H9 (cell line): ENCODE data around the gene LCNL1. TPM values are rescaled to one million over a fixed set of nuclear protein-coding genes. Genes with fewer than 3 reads are reported as not detected.
A peak's percentile ranks its signal among the peaks of the same experiment; 100 is the strongest.

Experiments
- DNase-seq: peaks from one replicate; pipeline ENCODE4 v3.0.0-alpha.2; 2017
- H2AFZ ChIP-seq: one replicate; pipeline ENCODE4 v1.6.1; 2013; ENCODE audit warnings: mild to moderate bottlenecking, low read length, control low read depth, moderate library complexity
- H2AK5ac ChIP-seq: 2 replicates; pipeline ENCODE4 v1.6.1; 2013; ENCODE audit warnings: low read length, control low read depth, mixed read lengths; ENCODE audit not compliant: insufficient read length
- H2BK120ac ChIP-seq: one replicate; pipeline ENCODE4 v1.6.1; 2013; ENCODE audit warnings: low read depth, mild to moderate bottlenecking, low read length, control low read depth, inconsistent platforms; ENCODE audit not compliant: poor library complexity, severe bottlenecking
- H2BK12ac ChIP-seq: 2 replicates; pipeline ENCODE4 v1.6.1; 2013; ENCODE audit warnings: low read length, control low read depth, mixed read lengths, low read depth; ENCODE audit not compliant: insufficient read length
- H2BK15ac ChIP-seq: 2 replicates; pipeline ENCODE4 v1.6.1; 2013; ENCODE audit warnings: low read depth, low read length, control low read depth
- H2BK20ac ChIP-seq: one replicate; pipeline ENCODE4 v1.6.1; 2013; ENCODE audit warnings: low read depth, mild to moderate bottlenecking, low read length, control low read depth, inconsistent platforms; ENCODE audit not compliant: poor library complexity, severe bottlenecking
- H2BK5ac ChIP-seq: 2 replicates; pipeline ENCODE4 v1.6.1; 2013; ENCODE audit warnings: low read length, control low read depth, mixed read lengths; ENCODE audit not compliant: insufficient read length
- H3K14ac ChIP-seq: 2 replicates; pipeline ENCODE4 v1.6.1; 2013; ENCODE audit warnings: low read length, control low read depth; ENCODE audit not compliant: insufficient read depth
- H3K18ac ChIP-seq: 2 replicates; pipeline ENCODE4 v1.6.1; 2013; ENCODE audit warnings: low read depth, mild to moderate bottlenecking, mixed read lengths, low read length, control low read depth; ENCODE audit not compliant: insufficient read length
- H3K23ac ChIP-seq: 2 replicates; pipeline ENCODE4 v1.6.1; 2013; ENCODE audit warnings: low read length, control low read depth, mixed read lengths, low read depth; ENCODE audit not compliant: insufficient read length
- H3K23me2 ChIP-seq: 2 replicates; pipeline ENCODE4 v1.6.1; 2013; ENCODE audit warnings: low read depth, mild to moderate bottlenecking, mixed read lengths, low read length, control low read depth; ENCODE audit not compliant: insufficient read length, poor library complexity, severe bottlenecking
- H3K27ac ChIP-seq: 2 replicates; pipeline ENCODE4 v1.5.1; 2013; ENCODE audit warnings: low read length, control low read depth, mixed read lengths, low read depth; ENCODE audit not compliant: insufficient read length
- H3K27me3 ChIP-seq: 2 replicates; pipeline ENCODE4 v1.6.1; 2013; ENCODE audit warnings: low read length, control low read depth, inconsistent platforms; ENCODE audit not compliant: insufficient read depth
- H3K4ac ChIP-seq: 2 replicates; pipeline ENCODE4 v1.6.1; 2013; ENCODE audit warnings: low read depth, mild to moderate bottlenecking, control low read depth, inconsistent platforms, low read length, moderate library complexity
- H3K4me1 ChIP-seq: 2 replicates; pipeline ENCODE4 v1.6.1; 2013; ENCODE audit warnings: low read length, control low read depth, inconsistent platforms; ENCODE audit not compliant: insufficient read depth
- H3K4me2 ChIP-seq: 2 replicates; pipeline ENCODE4 v1.6.1; 2013; ENCODE audit warnings: low read length, control low read depth, mixed read lengths; ENCODE audit not compliant: insufficient read length, insufficient read depth
- H3K56ac ChIP-seq: 2 replicates; pipeline ENCODE4 v1.6.1; 2013; ENCODE audit warnings: low read depth, mild to moderate bottlenecking, mixed read lengths, low read length, control low read depth; ENCODE audit not compliant: insufficient read length
- H3K79me1 ChIP-seq: 2 replicates; pipeline ENCODE4 v1.6.1; 2013; ENCODE audit warnings: low read depth, mild to moderate bottlenecking, moderate library complexity, low read length, control low read depth, inconsistent platforms; ENCODE audit not compliant: insufficient read depth, poor library complexity, severe bottlenecking
- H3K79me2 ChIP-seq: 2 replicates; pipeline ENCODE4 v1.6.1; 2013; ENCODE audit warnings: low read length, control low read depth, inconsistent platforms; ENCODE audit not compliant: insufficient read depth
- H3K9ac ChIP-seq: 2 replicates; pipeline ENCODE4 v1.6.1; 2013; ENCODE audit warnings: low read length, control low read depth, mixed read lengths; ENCODE audit not compliant: insufficient read length; ENCODE audit errors: extremely low read depth
- H3K9me3 ChIP-seq: one replicate; pipeline ENCODE4 v1.6.1; 2013; ENCODE audit warnings: low read depth, low read length, inconsistent platforms; ENCODE audit not compliant: control insufficient read depth
- H3T11ph ChIP-seq: one replicate; pipeline ENCODE4 v1.6.1; 2013; ENCODE audit warnings: mild to moderate bottlenecking, low read length, control low read depth, inconsistent platforms
- H4K20me1 ChIP-seq: one replicate; pipeline ENCODE4 v1.6.1; 2013; ENCODE audit not compliant: control insufficient read depth, insufficient read length, insufficient read depth
- H4K5ac ChIP-seq: 2 replicates; pipeline ENCODE4 v1.6.1; 2013; ENCODE audit warnings: low read depth, mild to moderate bottlenecking, mixed read lengths, low read length, control low read depth; ENCODE audit not compliant: insufficient read length
- H4K8ac ChIP-seq: replicated peaks from 2 replicates; pipeline ENCODE4 v1.6.1; 2013; ENCODE audit warnings: low read length, control low read depth, mixed read lengths, low read depth; ENCODE audit not compliant: insufficient read length
- H4K91ac ChIP-seq: 2 replicates; pipeline ENCODE4 v1.6.1; 2013; ENCODE audit warnings: low read depth, mild to moderate bottlenecking, moderate library complexity, mixed read lengths, low read length, control low read depth; ENCODE audit not compliant: insufficient read length
- H3K27ac Mint-ChIP-seq, 3 experiments: 2 replicates in 2 of 3; 3 replicates in 1 of 3; pipeline ENCODE4 v1.8.0; 2020 to 2021; ENCODE audit warnings: mixed read lengths in 3 of 3, mild to moderate bottlenecking in 1 of 3, moderate library complexity in 1 of 3
- H3K27me3 Mint-ChIP-seq: 2 replicates; pipeline ENCODE4 v1.8.0; 2021; ENCODE audit warnings: low read depth, mild to moderate bottlenecking, moderate library complexity, mixed read lengths
- H3K36me3 Mint-ChIP-seq, 3 experiments: 2 replicates in 2 of 3; 3 replicates in 1 of 3; pipeline ENCODE4 v1.8.0; 2020 to 2021; ENCODE audit warnings: low read depth in 3 of 3, mixed read lengths in 3 of 3; ENCODE audit not compliant: insufficient read depth in 1 of 3
- H3K4me1 Mint-ChIP-seq, 2 experiments: 2 replicates each; pipeline ENCODE4 v1.8.0; 2020; ENCODE audit warnings: mixed read lengths in 2 of 2
- H3K4me3 Mint-ChIP-seq, 2 experiments: 2 replicates in 1 of 2; 3 replicates in 1 of 2; pipeline ENCODE4 v1.8.0; 2020 to 2021; ENCODE audit warnings: mild to moderate bottlenecking in 2 of 2, mixed read lengths in 2 of 2, moderate library complexity in 1 of 2
- H3K9me3 Mint-ChIP-seq, 2 experiments: 2 replicates in 1 of 2; 3 replicates in 1 of 2; pipeline ENCODE4 v1.8.0; 2020; ENCODE audit warnings: mild to moderate bottlenecking in 2 of 2, mixed read lengths in 2 of 2, moderate library complexity in 1 of 2
- WGBS: extraction: QIAGEN DNeasy Blood & Tissue Kit; methylation state at CpG from one replicate; pipeline ENCODE4 v1.1.7; 2013; ENCODE audit warnings: missing lambda C conversion rate, low lambda C conversion rate, mixed read lengths; ENCODE audit not compliant: insufficient read length; ENCODE audit errors: extremely low coverage; 5-methylcytosine and 5-hydroxymethylcytosine counted together
- total RNA-seq: library from RNA; stranded (reverse); gene quantifications from 2 replicates; pipeline ENCODE4 v1.2.1, GENCODE V29; 2021
- TF ChIP-seq, protein P1 (sequence below): fragments of 200-600 bp; sonication (generic); conservative IDR thresholded peaks from 3 replicates; pipeline ENCODE4 v1.8.0; 2021; ENCODE audit warnings: antibody characterized with exemption, mild to moderate bottlenecking

Gene LCNL1
- total RNA-seq, 1 experiment from 2014 or later: 0.20 TPM

- Histone ChIP-seq H3K9me3 (no peaks in the 10 kb centered on the region), H2AK5ac (no peak overlapping the region), H3K27ac (no peak overlapping the region), H2BK20ac (no peak overlapping the region), H2BK5ac (no peak overlapping the region), H3K4me1 (no peaks in the 10 kb centered on the region), H3K79me1 (no peaks in the 10 kb centered on the region), H3K4me2 (peak overlapping the region; percentile 9), H4K91ac (no peak overlapping the region), H3K9ac (no peak overlapping the region), H3K56ac (no peak overlapping the region), H3K18ac (no peak overlapping the region), H3K14ac (no peak overlapping the region), H2BK12ac (no peak overlapping the region), H2BK15ac (no peak overlapping the region), H4K8ac (no peak overlapping the region), H3K23me2 (no peaks in the 10 kb centered on the region), H3K79me2 (no peaks in the 10 kb centered on the region), H3T11ph (no peak overlapping the region), H4K20me1 (no peaks in the 10 kb centered on the region), H3K4ac (no peak overlapping the region), H2BK120ac (no peak overlapping the region), H2AFZ (no peak overlapping the region), H3K23ac (no peak overlapping the region), H3K27me3 (no peaks in the 10 kb centered on the region), H4K5ac (no peak overlapping the region)
- Mint-ChIP-seq H3K4me3 (no peak overlapping the region), H3K9me3 (no peaks in the 10 kb centered on the region), H3K27ac (no peak overlapping the region), H3K36me3 (peaks cover 0 to 3% (median 0%) of the 10 kb centered on the region in 3 experiments; a peak in 1 of 7 replicates), H3K27me3 (peaks cover 6% of the 10 kb centered on the region), H3K4me1 (peaks cover 0 to 8% of the 10 kb centered on the region in 2 experiments; a peak in 2 of 4 replicates)
- TF ChIP-seq, protein P1, sequence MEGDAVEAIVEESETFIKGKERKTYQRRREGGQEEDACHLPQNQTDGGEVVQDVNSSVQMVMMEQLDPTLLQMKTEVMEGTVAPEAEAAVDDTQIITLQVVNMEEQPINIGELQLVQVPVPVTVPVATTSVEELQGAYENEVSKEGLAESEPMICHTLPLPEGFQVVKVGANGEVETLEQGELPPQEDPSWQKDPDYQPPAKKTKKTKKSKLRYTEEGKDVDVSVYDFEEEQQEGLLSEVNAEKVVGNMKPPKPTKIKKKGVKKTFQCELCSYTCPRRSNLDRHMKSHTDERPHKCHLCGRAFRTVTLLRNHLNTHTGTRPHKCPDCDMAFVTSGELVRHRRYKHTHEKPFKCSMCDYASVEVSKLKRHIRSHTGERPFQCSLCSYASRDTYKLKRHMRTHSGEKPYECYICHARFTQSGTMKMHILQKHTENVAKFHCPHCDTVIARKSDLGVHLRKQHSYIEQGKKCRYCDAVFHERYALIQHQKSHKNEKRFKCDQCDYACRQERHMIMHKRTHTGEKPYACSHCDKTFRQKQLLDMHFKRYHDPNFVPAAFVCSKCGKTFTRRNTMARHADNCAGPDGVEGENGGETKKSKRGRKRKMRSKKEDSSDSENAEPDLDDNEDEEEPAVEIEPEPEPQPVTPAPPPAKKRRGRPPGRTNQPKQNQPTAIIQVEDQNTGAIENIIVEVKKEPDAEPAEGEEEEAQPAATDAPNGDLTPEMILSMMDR: no peak
- no peak for DNase-seq
- WGBS: no CpG with 5 or more reads among the region's 29 CpGs
Measured at GRCh38 chr9:136984464-136985026, 1.8 kb downstream of the LCNL1 start.
